K562 (cell line): Measurements from ENCODE around the gene CIAPIN1. TPM values are rescaled to one million over a fixed set of nuclear protein-coding genes. Genes with fewer than 3 reads are reported as not detected.

Experiments used
- ATAC-seq: fragments of 200-7000 bp; cut with Tn5 transposase; 3 replicates; pipeline ENCODE4 v1.9.1; 2020; ENCODE audit warnings: moderate library complexity
- BruUV-seq: library from RNA; stranded (reverse); fragments of 400-500 nt; replicated peaks from 2 replicates; lab custom pipeline; 2021; lab: Mats Ljungman, UMichigan
- CTCF ChIA-PET: fragments of 300-600 bp; formaldehyde crosslinking; extraction: SDS; loops from one replicate; lab custom pipeline; 2021; ENCODE audit warnings: low intra/inter-chr PET ratio; lab: Yijun Ruan, JAX
- POLR2A ChIA-PET: fragments of 300-600, 350-650 bp; sonication (Branson Sonifier 250); formaldehyde crosslinking; extraction: SDS; loops from one replicate; lab custom pipeline; 2021; ENCODE audit warnings: antibody characterized with exemption, inconsistent platforms; lab: Yijun Ruan, JAX
- DNase-seq, 4 experiments: peaks; one replicate each; pipeline versions ENCODE4 v3.0.0 to v3.0.0-alpha.2; 2011 to 2018; ENCODE audit warnings: low spot score in 3 of 4, mixed read lengths in 3 of 4; ENCODE audit errors: extremely low read depth in 1 of 4
- FAIRE-seq: peaks from 2 replicates; lab custom pipeline; 2011; peaks lifted over from hg19 to GRCh38; lab: Jason Lieb, UNC
- H2AFZ ChIP-seq: 2 replicates; pipeline ENCODE4 v1.6.0; 2011; ENCODE audit warnings: low read depth, low read length, control low read depth, inconsistent platforms
- H3K27ac ChIP-seq: fragments of 200-600 bp; 3 replicates; pipeline ENCODE4 v1.8.0; 2011; ENCODE audit warnings: low read depth, mild to moderate bottlenecking, control low read depth, inconsistent platforms, low read length, moderate library complexity, mixed read lengths; ENCODE audit errors: extremely low read depth
- H3K27me3 ChIP-seq, 2 experiments: fragments of 300-600 bp in 1 of 2; 2 replicates in 1 of 2; 3 replicates in 1 of 2; pipeline versions ENCODE4 v1.6.0 to v1.8.0; 2011; ENCODE audit warnings: inconsistent platforms in 2 of 2, low read length in 2 of 2, mild to moderate bottlenecking in 1 of 2, mixed read lengths in 1 of 2, moderate library complexity in 1 of 2; ENCODE audit not compliant: control insufficient read depth in 2 of 2, insufficient read depth in 2 of 2
- H3K36me3 ChIP-seq: fragments of 300-600 bp; 3 replicates; pipeline ENCODE4 v1.8.0; 2011; ENCODE audit warnings: mild to moderate bottlenecking, low read length, inconsistent platforms; ENCODE audit not compliant: control insufficient read depth, insufficient read depth
- H3K4me1 ChIP-seq, 2 experiments: fragments of 200-600 bp in 1 of 2; replicated peaks in 1 of 2; 2 replicates in 1 of 2; 3 replicates in 1 of 2; pipeline versions ENCODE4 v1.5.1 to v1.8.0; 2011; ENCODE audit warnings: inconsistent platforms in 2 of 2, low read length in 2 of 2, mild to moderate bottlenecking in 1 of 2, mixed read lengths in 1 of 2, moderate library complexity in 1 of 2; ENCODE audit not compliant: control insufficient read depth in 2 of 2, insufficient read depth in 2 of 2
- H3K4me2 ChIP-seq: 2 replicates; pipeline ENCODE4 v1.6.1; 2011; ENCODE audit warnings: low read length, control low read depth, inconsistent platforms, mixed read lengths; ENCODE audit not compliant: insufficient read depth
- H3K4me3 ChIP-seq: fragments of 200-600 bp; sonication (generic), shearing (Covaris generic); 2 replicates; pipeline ENCODE4 v1.5.1; 2016; ENCODE audit warnings: control low read depth, inconsistent platforms
- H3K79me2 ChIP-seq: fragments of 200-600 bp; 3 replicates; pipeline ENCODE4 v1.8.0; 2011; ENCODE audit warnings: low read length, inconsistent platforms; ENCODE audit not compliant: control insufficient read depth, insufficient read depth
- H3K9ac ChIP-seq, 2 experiments: 2 replicates each; pipeline versions ENCODE4 v1.6.0 to v1.6.1; 2011; ENCODE audit warnings: low read depth in 2 of 2, low read length in 2 of 2, control low read depth in 1 of 2, inconsistent platforms in 1 of 2, mild to moderate bottlenecking in 1 of 2, mixed read lengths in 1 of 2; ENCODE audit not compliant: insufficient read depth in 1 of 2
- H3K9me1 ChIP-seq: one replicate; pipeline ENCODE4 v1.6.0; 2011; ENCODE audit warnings: inconsistent platforms, mild to moderate bottlenecking, low read length, moderate library complexity; ENCODE audit not compliant: control insufficient read depth, insufficient read depth
- H3K9me3 ChIP-seq: replicated peaks from 2 replicates; pipeline ENCODE4 v1.5.1; 2011; ENCODE audit warnings: low read depth, low read length, inconsistent platforms; ENCODE audit not compliant: control insufficient read depth, insufficient read depth
- H4K20me1 ChIP-seq: replicated peaks from 2 replicates; pipeline ENCODE4 v1.6.1; 2011; ENCODE audit warnings: low read length, inconsistent platforms, mixed read lengths; ENCODE audit not compliant: control insufficient read depth, insufficient read depth
- ATF6 ChIP-seq: sonication (generic); formaldehyde crosslinking; IDR thresholded peaks from 2 replicates; pipeline ENCODE4 v1.4.0; 2020; ENCODE audit warnings: mild to moderate bottlenecking, missing genetic modification reagents
- CAMTA2 ChIP-seq: fragments of 250-450 bp; sonication (Bioruptor Pico); conservative IDR thresholded peaks from 2 replicates; pipeline ENCODE4 v1.5.1; 2022
- CBX1 ChIP-seq: sonication (generic); IDR thresholded peaks from 2 replicates; pipeline ENCODE4 v1.6.1; 2016; ENCODE audit warnings: antibody characterized with exemption, low read depth, mild to moderate bottlenecking
- HLTF ChIP-seq: fragments of 450-650 bp; IDR thresholded peaks from 2 replicates; pipeline ENCODE4 v1.6.1; 2016
- HNRNPK ChIP-seq: fragments of 200-400 bp; formaldehyde crosslinking; IDR thresholded peaks from one replicate; pipeline ENCODE4 v1.6.1; 2018; ENCODE audit warnings: mild to moderate bottlenecking, low read depth, low read length; ENCODE audit not compliant: poor library complexity, severe bottlenecking
- IRF9 ChIP-seq: fragments of 450-650 bp; IDR thresholded peaks from 2 replicates; pipeline ENCODE4 v1.6.1; 2016; ENCODE audit warnings: missing biosample characterization, missing genetic modification characterization
- NR1H2 ChIP-seq: sonication (generic); formaldehyde crosslinking; IDR thresholded peaks from 2 replicates; pipeline ENCODE4 v1.4.0; 2020; ENCODE audit warnings: mild to moderate bottlenecking, missing genetic modification reagents
- WHSC1 ChIP-seq: IDR thresholded peaks from one replicate; pipeline ENCODE4 v1.6.1; 2012; ENCODE audit warnings: low read length, control low read depth, inconsistent platforms
- XRCC4 ChIP-seq: IDR thresholded peaks from one replicate; pipeline ENCODE4 v1.6.1; 2011; ENCODE audit not compliant: insufficient read depth, insufficient read length; ENCODE audit errors: extremely low read depth
- ZBTB7A ChIP-seq: IDR thresholded peaks from 2 replicates; pipeline ENCODE4 v1.6.1; 2011; ENCODE audit warnings: low read depth, mild to moderate bottlenecking, low read length, moderate library complexity, borderline replicate concordance; ENCODE audit not compliant: control insufficient read depth
- ZNF217 ChIP-seq: sonication (generic); formaldehyde crosslinking; IDR thresholded peaks from 2 replicates; pipeline ENCODE4 v1.8.0; 2022; ENCODE audit warnings: mild to moderate bottlenecking, missing genetic modification reagents
- ZNF311 ChIP-seq: fragments of 250-450 bp; sonication (Bioruptor Pico); IDR thresholded peaks from 2 replicates; pipeline ENCODE4 v1.4.0; 2020; ENCODE audit warnings: mild to moderate bottlenecking, moderate library complexity
- WGBS: fragments of 100-300 bp; shearing (Covaris generic); methylation state at CpG from one replicate; pipeline ENCODE4 v1.1.6; 2016; ENCODE audit warnings: low coverage, mixed read lengths; ENCODE audit not compliant: insufficient coverage; ENCODE audit errors: missing lambda C conversion rate; 5-methylcytosine and 5-hydroxymethylcytosine counted together
- in situ Hi-C: fragments of 300-500 bp; cut with MboI; formaldehyde crosslinking; loops from 4 replicates; pipeline ENCODE4 v1.15.0; 2018; ENCODE audit warnings: inconsistent platforms, mixed read lengths
- intact Hi-C: fragments of 100-400 bp; cut with micrococcal nuclease; formaldehyde crosslinking; loops from 2 replicates; pipeline ENCODE4 v1.14.2; 2022
- polyA plus RNA-seq, 8 experiments: library from polyadenylated mRNA; depleted of rRNA in 4 of 8; stranded (reverse) in 5 of 8; unstranded in 3 of 8; fragments of >200 nt; fragmentation: Nextera tagmentation in 2 of 8; fragmentation: Illumina TruSeq in 1 of 8; extraction: Ambion mirVana in 2 of 8; extraction: Trizol in 1 of 8; gene quantifications; 2 replicates each; pipeline versions ENCODE4 v1.2.1 to v1.2.3, GENCODE V29; 2011 to 2014; ENCODE audit warnings: inconsistent platforms in 1 of 8, missing spikeins in 1 of 8
- total RNA-seq, 7 experiments: library from RNA; depleted of rRNA in 6 of 7; stranded (reverse); fragments of >200 nt in 6 of 7; fragmentation: Illumina TruSeq in 2 of 7; extraction: Trizol in 2 of 7; gene quantifications; 2 replicates each; pipeline versions ENCODE4 v1.2.1 to v1.2.3, GENCODE V29; 2011 to 2021; ENCODE audit warnings: low replicate concordance in 1 of 7
- TF ChIP-seq, protein P1 (sequence below), 3 experiments: fragments of 200-800 bp in 1 of 3; fragments of 250-450 bp in 1 of 3; fragments of 450-650 bp in 1 of 3; sonication (Bioruptor Pico) in 1 of 3; sonication (Bioruptor generic) in 1 of 3; formaldehyde crosslinking in 1 of 3; IDR thresholded peaks; 2 replicates each; pipeline versions ENCODE4 v1.6.1 to v1.8.0; 2016 to 2022; ENCODE audit warnings: mild to moderate bottlenecking in 2 of 3, missing genetic modification characterization in 2 of 3, missing compliant biosample characterization in 1 of 3, moderate library complexity in 1 of 3

The CIAPIN1 gene
- total and polyA plus RNA-seq, 9 of the 15 experiments (the other 6 are each of a cell fraction or from before 2014, with no cell fraction given) = 71.8 to 263 (median 95.7) TPM

DNA sequence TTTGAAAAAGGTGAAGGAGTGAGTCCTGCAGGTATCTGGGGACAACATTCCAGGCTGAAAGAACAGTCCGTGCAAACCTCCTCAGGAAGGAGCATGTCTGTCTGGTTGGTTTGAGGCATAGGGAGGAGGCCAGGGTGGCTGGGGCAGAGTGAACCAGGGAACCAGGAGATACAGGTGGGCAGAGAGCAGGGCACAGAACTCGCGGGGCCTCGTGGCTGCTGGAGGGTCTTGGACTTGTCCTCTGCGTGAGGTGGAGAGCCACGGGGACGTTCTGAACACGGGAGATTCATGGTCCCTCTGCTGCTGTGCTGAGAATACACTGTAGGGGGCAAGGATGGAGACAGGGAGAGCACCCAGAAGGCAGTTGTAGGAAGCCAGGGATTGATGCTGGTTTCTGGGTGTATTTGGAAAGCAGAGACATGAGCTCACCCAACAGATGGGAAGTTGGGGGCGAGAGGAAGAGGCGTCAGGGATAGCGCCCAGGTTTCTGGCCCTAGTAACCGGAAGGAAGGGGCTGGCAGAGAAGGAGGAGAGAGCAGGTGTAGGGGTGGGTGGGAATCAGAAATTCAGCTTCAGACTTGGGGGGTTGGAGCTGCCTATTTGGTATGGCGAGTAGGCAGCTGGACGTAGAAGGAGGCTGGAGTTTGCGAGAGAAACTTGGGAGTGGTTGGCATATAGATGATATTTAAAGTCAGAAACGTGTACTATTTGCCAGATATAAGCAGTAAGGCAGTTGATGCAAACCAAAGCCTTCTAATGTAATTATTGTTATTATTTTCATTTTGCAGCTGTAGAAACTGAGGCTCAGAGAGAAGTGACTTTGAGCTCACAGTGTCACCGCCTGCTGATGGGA lies 43.0 kb downstream of the CIAPIN1 start, which contains the start of gene CCL17:
CCL17 (plus strand) TSS at position 803 of the 853 bp plus-strand sequence. CDS start 9,166 bp downstream, outside the sequence.
- no TSS peak for BruUV-seq
- H3K4me3 ChIP-seq = no peak within 1 kb of the TSS
- no peak within 1 kb of the TSS for H2AFZ ChIP-seq
- 1% methylated on average over 17 of the region's 17 CpGs for WGBS
- FAIRE-seq = no peak
- ATAC-seq = no peak
- no peaks in the 10 kb centered on the region for H4K20me1 ChIP-seq
- H3K79me2 ChIP-seq = no peaks in the 10 kb centered on the region
- ChIA-PET CTCF (no interaction called here), POLR2A (interaction anchor here (1.3 kb wide), 1 partner anchor 9 kb away, joined by 5 read pairs; no protein-coding TSS in a partner anchor)
- no peaks in the 10 kb centered on the region for H3K9me1 ChIP-seq
- H3K27me3 ChIP-seq = peaks cover 0 to 40% of the 10 kb centered on the region in 2 experiments; a peak in 3 of 5 replicates
- H3K4me1 ChIP-seq = no peaks in the 10 kb centered on the region
- in situ Hi-C loops = no loop called here
- intact Hi-C loops = no loop called here
- H3K9me3 ChIP-seq = no peaks in the 10 kb centered on the region
- no peak within 1 kb of the TSS for H3K27ac ChIP-seq
- no peaks in the 10 kb centered on the region for H3K36me3 ChIP-seq
- DNase-seq = no peak
- H3K4me2 ChIP-seq = no peak within 1 kb of the TSS
- peak within 1 kb of the TSS in 1 of 2 experiments; percentile 50; a peak in 1 of 4 replicates for H3K9ac ChIP-seq
- TF ChIP-seq, protein P1, sequence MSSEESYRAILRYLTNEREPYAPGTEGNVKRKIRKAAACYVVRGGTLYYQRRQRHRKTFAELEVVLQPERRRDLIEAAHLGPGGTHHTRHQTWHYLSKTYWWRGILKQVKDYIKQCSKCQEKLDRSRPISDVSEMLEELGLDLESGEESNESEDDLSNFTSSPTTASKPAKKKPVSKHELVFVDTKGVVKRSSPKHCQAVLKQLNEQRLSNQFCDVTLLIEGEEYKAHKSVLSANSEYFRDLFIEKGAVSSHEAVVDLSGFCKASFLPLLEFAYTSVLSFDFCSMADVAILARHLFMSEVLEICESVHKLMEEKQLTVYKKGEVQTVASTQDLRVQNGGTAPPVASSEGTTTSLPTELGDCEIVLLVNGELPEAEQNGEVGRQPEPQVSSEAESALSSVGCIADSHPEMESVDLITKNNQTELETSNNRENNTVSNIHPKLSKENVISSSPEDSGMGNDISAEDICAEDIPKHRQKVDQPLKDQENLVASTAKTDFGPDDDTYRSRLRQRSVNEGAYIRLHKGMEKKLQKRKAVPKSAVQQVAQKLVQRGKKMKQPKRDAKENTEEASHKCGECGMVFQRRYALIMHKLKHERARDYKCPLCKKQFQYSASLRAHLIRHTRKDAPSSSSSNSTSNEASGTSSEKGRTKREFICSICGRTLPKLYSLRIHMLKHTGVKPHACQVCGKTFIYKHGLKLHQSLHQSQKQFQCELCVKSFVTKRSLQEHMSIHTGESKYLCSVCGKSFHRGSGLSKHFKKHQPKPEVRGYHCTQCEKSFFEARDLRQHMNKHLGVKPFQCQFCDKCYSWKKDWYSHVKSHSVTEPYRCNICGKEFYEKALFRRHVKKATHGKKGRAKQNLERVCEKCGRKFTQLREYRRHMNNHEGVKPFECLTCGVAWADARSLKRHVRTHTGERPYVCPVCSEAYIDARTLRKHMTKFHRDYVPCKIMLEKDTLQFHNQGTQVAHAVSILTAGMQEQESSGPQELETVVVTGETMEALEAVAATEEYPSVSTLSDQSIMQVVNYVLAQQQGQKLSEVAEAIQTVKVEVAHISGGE (CRISPR knock-in tag; IDR thresholded peaks at IDR 0.05) = no peak
- TF ChIP-seq ZBTB7A (no peak), ATF6 (CRISPR knock-in tag) (no peak), ZNF217 (CRISPR knock-in tag) (no peak), HLTF (no peak), HNRNPK (no peak), ZNF311 (CRISPR knock-in tag) (no peak), NR1H2 (CRISPR knock-in tag) (no peak), CAMTA2 (CRISPR knock-in tag) (no peak), WHSC1 (no peak), XRCC4 (no peak), IRF9 (tag) (no peak), CBX1 (no peak)
